Fibroblast of mammary gland (primary cell): Measurements from ENCODE around the gene CALR3.
"Not testable (repeated sequence)": the region's sequence is repeated elsewhere in the genome, so short reads cannot be mapped to it uniquely, and the experiment has no call there.

ENCODE experiments used
- DNase-seq: peaks from one replicate; pipeline ENCODE4 v3.0.0-alpha.2; 2010; ENCODE audit warnings: low read depth
- H3K4me3 ChIP-seq: 2 replicates; pipeline ENCODE4 v1.5.1; 2011; ENCODE audit warnings: low read depth, mild to moderate bottlenecking, low read length, moderate library complexity; ENCODE audit not compliant: control insufficient read depth
- TF ChIP-seq, protein P1 (sequence below): conservative IDR thresholded peaks from 2 replicates; pipeline ENCODE4 v1.5.1; 2011; ENCODE audit warnings: low read depth, low read length, inconsistent platforms; ENCODE audit not compliant: control insufficient read depth, insufficient read depth

The CALR3 gene

DNA sequence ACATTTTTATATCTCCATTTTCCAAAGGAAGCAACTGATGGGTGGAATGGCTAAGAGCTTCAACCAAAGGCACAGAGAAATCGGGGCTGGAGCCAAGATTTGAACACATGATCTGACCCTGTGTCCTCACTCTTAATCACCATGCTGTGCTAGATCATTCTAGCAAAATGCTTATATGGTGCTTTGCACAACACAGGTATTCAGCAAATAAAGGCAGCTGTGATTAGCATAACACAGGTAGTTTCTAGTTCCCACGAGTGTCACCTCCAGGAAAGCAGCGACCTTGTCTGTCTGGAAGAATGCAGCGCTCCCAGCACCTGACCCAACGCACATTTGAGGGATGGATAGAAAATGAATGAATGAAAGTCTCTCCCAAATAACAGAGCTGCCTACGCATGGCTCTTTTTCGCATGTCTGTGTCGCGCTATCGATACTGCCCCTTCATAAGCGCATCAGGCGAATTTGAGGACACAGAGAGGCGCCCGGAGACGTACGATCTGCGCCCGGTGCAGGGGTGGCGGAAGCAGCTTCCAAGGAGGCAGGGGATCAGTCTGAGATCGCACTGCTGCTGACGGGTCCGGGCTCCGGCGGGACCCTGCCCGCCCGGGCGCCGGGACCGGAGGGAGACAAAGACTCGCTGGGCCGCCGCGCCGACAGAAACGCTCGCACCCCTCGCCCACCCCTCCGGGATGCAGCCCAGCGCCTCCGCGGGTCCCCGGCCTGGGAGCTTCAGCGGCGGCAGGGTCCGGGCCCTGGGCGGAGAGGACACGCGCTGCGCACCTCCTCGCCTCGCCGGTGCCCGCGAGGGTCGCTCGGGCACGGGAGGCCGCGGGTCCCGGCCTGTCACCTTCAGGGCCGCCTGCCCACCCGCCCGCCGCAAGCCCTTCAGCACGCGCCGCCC lies 24.8 kb downstream of the CALR3 start:
- DNase-seq = peak; percentile 79
- peak overlapping the region; percentile 65 for H3K4me3 ChIP-seq
- TF ChIP-seq, protein P1, sequence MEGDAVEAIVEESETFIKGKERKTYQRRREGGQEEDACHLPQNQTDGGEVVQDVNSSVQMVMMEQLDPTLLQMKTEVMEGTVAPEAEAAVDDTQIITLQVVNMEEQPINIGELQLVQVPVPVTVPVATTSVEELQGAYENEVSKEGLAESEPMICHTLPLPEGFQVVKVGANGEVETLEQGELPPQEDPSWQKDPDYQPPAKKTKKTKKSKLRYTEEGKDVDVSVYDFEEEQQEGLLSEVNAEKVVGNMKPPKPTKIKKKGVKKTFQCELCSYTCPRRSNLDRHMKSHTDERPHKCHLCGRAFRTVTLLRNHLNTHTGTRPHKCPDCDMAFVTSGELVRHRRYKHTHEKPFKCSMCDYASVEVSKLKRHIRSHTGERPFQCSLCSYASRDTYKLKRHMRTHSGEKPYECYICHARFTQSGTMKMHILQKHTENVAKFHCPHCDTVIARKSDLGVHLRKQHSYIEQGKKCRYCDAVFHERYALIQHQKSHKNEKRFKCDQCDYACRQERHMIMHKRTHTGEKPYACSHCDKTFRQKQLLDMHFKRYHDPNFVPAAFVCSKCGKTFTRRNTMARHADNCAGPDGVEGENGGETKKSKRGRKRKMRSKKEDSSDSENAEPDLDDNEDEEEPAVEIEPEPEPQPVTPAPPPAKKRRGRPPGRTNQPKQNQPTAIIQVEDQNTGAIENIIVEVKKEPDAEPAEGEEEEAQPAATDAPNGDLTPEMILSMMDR = no peak

DNA sequence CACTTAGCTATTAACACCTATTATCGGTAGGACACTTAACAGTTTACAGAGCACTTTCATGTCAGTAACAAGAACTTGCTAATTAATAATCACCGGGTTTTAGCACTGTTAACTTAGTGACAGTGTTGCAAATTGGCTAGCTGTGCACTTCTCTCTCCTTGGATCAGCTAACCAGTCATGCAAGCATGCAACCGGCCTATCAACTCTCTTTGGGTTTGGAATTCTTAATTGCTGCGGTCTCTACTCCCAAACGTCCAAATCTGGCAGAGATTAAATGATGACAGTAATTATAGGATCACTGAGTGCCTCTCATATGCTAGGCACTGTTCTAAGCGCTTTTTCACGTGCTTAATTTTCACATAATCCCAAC lies 25.4 kb downstream of the CALR3 start:
- peak; percentile 28 for DNase-seq
- TF ChIP-seq, protein P1 = no peak
- H3K4me3 ChIP-seq = peak overlapping the region; percentile 65

DNA sequence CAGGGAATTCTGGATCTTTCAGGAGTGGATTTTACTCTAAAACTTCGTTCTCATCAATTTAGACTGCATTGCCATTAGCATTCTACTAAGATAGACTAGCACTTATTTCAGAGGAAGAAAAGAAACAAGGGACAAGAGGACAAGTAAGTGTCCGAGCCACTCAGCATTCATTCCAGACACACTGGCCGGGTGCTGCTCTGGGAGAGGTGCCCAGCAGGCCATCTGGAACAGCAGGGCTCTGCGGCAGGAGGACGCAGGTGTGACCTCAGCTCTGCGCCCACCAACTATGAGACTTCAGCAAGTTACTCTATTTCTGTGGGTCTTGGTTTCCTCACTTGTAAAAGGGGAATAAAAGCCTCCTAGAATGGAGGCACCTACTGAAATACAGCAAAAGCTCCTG lies 28.4 kb downstream of the CALR3 start:
- TF ChIP-seq, protein P1 = no peak
- no peak overlapping the region for H3K4me3 ChIP-seq
- DNase-seq = no peak

DNA sequence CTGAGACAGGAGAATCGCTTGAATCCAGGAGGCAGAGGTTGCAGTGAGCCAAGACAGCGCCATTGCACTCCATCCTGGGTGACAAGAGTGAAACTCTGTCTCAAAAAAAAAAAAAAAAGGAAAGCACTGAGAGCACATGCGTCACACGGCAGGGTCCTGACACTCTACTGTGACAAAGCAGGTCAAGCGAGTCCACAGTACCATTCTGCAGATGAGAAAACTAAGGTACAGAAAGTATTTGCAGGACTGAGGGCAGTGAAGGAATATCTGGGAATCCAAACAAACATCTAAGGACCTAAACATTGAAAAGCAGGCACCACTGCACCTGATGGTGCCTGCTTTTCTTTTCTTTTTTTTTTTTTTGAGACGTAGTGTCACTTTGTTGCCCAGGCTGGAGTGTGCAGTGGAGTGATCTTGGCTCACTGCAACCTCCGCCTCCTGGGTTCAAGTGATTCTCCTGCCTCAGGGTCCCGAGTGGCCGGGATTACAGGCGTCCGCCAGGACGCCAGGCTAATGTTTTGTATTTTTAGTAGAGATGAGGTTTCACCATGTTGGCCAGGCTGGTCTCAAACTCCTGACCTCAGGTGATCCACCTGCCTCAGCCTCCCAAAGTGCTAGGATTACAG lies 29.1 kb downstream of the CALR3 start:
- H3K4me3 ChIP-seq, DNase-seq: not testable (repeated sequence)

DNA sequence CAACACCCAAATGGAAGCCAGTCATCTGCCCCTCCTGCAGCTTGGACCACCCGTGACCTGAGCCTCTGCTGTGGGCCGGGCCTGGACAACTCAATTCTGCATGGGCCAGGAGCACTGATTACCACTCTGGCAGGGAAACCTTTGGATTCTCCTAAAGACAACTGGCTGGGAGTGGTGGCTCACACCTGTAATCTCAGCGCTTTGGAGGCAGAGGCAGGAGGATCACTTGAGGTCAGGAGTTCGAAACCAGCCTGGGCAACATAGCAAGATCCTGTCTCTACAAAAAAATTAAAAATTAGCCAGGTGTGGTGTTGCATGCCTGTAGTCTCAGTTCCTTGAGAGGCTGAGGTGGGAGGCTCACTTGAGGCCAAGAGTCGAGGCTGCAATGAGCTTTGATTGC lies 30.7 kb downstream of the CALR3 start:
- TF ChIP-seq, protein P1 = no peak
- no peak for DNase-seq
- H3K4me3 ChIP-seq = no peak overlapping the region

DNA sequence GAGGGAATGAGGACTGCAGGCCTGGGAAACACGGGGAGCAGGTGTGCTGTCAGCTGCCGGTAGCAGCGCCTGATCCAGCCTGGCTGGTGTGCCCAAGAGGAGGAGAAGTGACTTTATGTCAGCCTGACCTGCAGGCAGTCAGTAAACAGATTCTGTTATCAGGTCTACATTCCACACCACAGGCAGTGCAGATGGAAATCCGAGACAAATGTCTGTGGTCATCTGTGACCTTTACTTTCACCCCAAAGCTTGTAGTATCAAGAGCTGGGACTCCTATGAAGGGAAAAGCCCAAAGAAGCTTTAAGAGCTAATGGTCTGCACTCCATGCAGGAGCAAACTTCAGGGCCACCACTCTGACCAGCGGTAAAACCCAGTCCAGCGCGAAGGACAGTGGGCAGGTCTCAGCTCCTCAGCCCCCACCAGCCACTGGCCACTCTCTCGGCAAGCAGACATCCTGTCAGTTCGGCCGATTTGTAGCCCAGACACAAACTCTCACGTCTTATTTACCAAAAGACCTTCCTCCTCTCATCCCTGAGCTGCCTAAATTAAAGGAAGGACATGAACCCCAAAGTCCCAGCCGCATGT lies 31.9 kb downstream of the CALR3 start:
- no peak for DNase-seq

More for the DNA sequence above, 31.9 kb downstream of the CALR3 start:
- TF ChIP-seq, protein P1 = no peak
- H3K4me3 ChIP-seq = no peak overlapping the region
